Glomerular endothelial cell (primary cell): ENCODE measurements around the gene MRRF. TPM values are rescaled to one million over a fixed set of nuclear protein-coding genes. Genes with fewer than 3 reads are reported as not detected.

Source experiments
- DNase-seq: peaks from one replicate; pipeline ENCODE4 v3.0.0-alpha.2; 2011; ENCODE audit warnings: low read depth, low spot score; ENCODE audit errors: extremely low read depth
- total RNA-seq: library from RNA; depleted of rRNA; stranded (reverse); fragments of >200 nt; gene quantifications from 2 replicates; pipeline ENCODE4 v1.2.3, GENCODE V29; 2015

Gene MRRF
- total RNA-seq, 1 donor from 2014 or later: 20.2 TPM

GRCh38 chr9:122228191-122228567 lies 36.5 kb upstream of the MRRF start:
- DNase-seq: no peak

- no peak for DNase-seq
Observed at GRCh38 chr9:122228568-122229484, 35.9 kb upstream of the MRRF start, which contains the start of gene LHX6. Gene LHX6, minus strand, starts transcription at chr9:122228957. Its CDS starts 217 bp downstream, at chr9:122228740.

- DNase-seq: no peak
Observed at GRCh38 chr9:122229485-122229837, 35.2 kb upstream of the MRRF start.

GRCh38 chr9:122232796-122233306 lies 31.8 kb upstream of the MRRF start:
- DNase-seq: no peak

GRCh38 chr9:122234022-122234748 lies 30.5 kb upstream of the MRRF start:
- no peak for DNase-seq

GRCh38 chr9:122236681-122237080 lies 28.0 kb upstream of the MRRF start:
- no peak for DNase-seq

GRCh38 chr9:122239722-122240121 lies 25.0 kb upstream of the MRRF start:
- DNase-seq: no peak

GRCh38 chr9:122244349-122244748 lies 20.3 kb upstream of the MRRF start:
- no peak for DNase-seq

GRCh38 chr9:122246666-122247065 lies 18.0 kb upstream of the MRRF start:
- no peak for DNase-seq

- peak; percentile 77 for DNase-seq
Observed at GRCh38 chr9:122248448-122248865, 16.2 kb upstream of the MRRF start.

GRCh38 chr9:122251351-122251750 lies 13.3 kb upstream of the MRRF start:
- no peak for DNase-seq

GRCh38 chr9:122252796-122253195 lies 11.9 kb upstream of the MRRF start:
- DNase-seq: peak; percentile 33

GRCh38 chr9:122254761-122255160 lies 9.9 kb upstream of the MRRF start:
- DNase-seq: no peak

GRCh38 chr9:122256206-122256605 lies 8.5 kb upstream of the MRRF start:
- no peak for DNase-seq

- DNase-seq: no peak
Observed at GRCh38 chr9:122258886-122259415, 5.7 kb upstream of the MRRF start.

- no peak for DNase-seq
Observed at GRCh38 chr9:122261469-122261881, 3.2 kb upstream of the MRRF start.

GRCh38 chr9:122262073-122262472 lies 2.6 kb upstream of the MRRF start:
- no peak for DNase-seq

- DNase-seq: no peak
Observed at GRCh38 chr9:122263699-122264349, 858 bp upstream of the MRRF start.

GRCh38 chr9:122265149-122265915 lies 650 bp downstream of the MRRF start:
- DNase-seq: no peak
